ENCODE measurements around the gene NDRG4.

GRCh38 chr16:58501242-58502131, 1.5 kb downstream of the NDRG4 start:
- no peak for TF ChIP-seq CTCF (IDR thresholded peaks at IDR 0.05)
- TF ChIP-seq POLR2A (IDR thresholded peaks at IDR 0.05) = no peak

Data from uterus (tissue), 2 donors.